Bronchial epithelial cell (primary cell): ENCODE data around the gene EFEMP2. TPM values are rescaled to one million over a fixed set of nuclear protein-coding genes. Genes with fewer than 3 reads are reported as not detected.

ENCODE experiments used
- DNase-seq: peaks from one replicate; pipeline ENCODE4 v3.0.0-alpha.2; 2010; ENCODE audit warnings: low read depth
- FAIRE-seq: peaks from 2 replicates; lab custom pipeline; 2011; peaks lifted over from hg19 to GRCh38; lab: Jason Lieb, UNC
- H3K27me3 ChIP-seq: 2 replicates; pipeline ENCODE4 v1.5.1; 2011; ENCODE audit warnings: low read length; ENCODE audit not compliant: control insufficient read depth, insufficient read depth
- H3K36me3 ChIP-seq: 2 replicates; pipeline ENCODE4 v1.5.1; 2011; ENCODE audit warnings: low read length; ENCODE audit not compliant: control insufficient read depth, insufficient read depth
- H3K4me3 ChIP-seq: 2 replicates; pipeline ENCODE4 v1.5.1; 2011; ENCODE audit warnings: mild to moderate bottlenecking, low read depth, low read length, control low read depth
- CTCF ChIP-seq: IDR thresholded peaks from 2 replicates; pipeline ENCODE4 v1.5.1; 2011; ENCODE audit warnings: mild to moderate bottlenecking, moderate library complexity, low read length, control low read depth, inconsistent platforms; ENCODE audit not compliant: insufficient read depth, severe bottlenecking
- total RNA-seq: library from RNA; depleted of rRNA; stranded (reverse); fragments of >200 nt; gene quantifications from 2 replicates; pipeline ENCODE4 v1.2.1, GENCODE V29; 2014

The EFEMP2 gene
- 2.9 and 5.6 TPM in 2 replicates for total RNA-seq

- no peak for FAIRE-seq
- no peak for DNase-seq
- no peaks in the 10 kb centered on the region for H3K36me3 ChIP-seq
- no peak for TF ChIP-seq CTCF
- H3K4me3 ChIP-seq, result peak within 1 kb of the TSS; percentile 65
- no peaks in the 10 kb centered on the region for H3K27me3 ChIP-seq
Measured at GRCh38 chr11:65872586-65873317, at the start of gene EFEMP2. Gene EFEMP2, minus strand, starts transcription at chr11:65872800. Its CDS starts 446 bp downstream, at chr11:65872354.

DNA sequence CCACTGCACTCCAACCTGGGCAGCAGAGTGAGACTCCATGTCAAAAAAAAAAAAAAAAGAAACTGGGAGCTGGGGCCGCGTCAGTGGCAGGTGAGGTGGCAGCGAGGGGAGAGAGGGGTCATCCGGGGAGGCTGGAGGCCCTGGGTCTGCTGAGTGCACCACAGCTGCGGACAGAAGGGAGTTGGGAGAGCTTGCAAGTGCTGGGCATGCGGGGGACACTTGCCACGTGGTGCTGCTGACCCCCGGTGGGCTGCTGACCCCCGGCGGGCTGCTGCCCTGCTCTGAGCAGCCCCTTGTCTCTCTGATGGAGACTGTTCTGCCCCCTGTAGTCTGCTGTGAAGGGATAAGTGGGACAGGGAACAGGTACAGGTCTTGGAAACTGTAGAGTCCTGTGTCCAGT lies 49.3 kb upstream of the EFEMP2 start:
- TF ChIP-seq CTCF, result no peak
- no peak overlapping the region for H3K4me3 ChIP-seq
- FAIRE-seq (no peak), DNase-seq (no peak)
- peaks cover 10% of the 10 kb centered on the region for H3K36me3 ChIP-seq
- no peaks in the 10 kb centered on the region for H3K27me3 ChIP-seq

- DNase-seq (no peak), FAIRE-seq (no peak)
- H3K4me3 ChIP-seq, result no peak overlapping the region
- H3K27me3 ChIP-seq, result no peaks in the 10 kb centered on the region
- TF ChIP-seq CTCF, result no peak
- peaks cover 10% of the 10 kb centered on the region for H3K36me3 ChIP-seq
Measured at GRCh38 chr11:65921033-65921555, 48.5 kb upstream of the EFEMP2 start.

DNA sequence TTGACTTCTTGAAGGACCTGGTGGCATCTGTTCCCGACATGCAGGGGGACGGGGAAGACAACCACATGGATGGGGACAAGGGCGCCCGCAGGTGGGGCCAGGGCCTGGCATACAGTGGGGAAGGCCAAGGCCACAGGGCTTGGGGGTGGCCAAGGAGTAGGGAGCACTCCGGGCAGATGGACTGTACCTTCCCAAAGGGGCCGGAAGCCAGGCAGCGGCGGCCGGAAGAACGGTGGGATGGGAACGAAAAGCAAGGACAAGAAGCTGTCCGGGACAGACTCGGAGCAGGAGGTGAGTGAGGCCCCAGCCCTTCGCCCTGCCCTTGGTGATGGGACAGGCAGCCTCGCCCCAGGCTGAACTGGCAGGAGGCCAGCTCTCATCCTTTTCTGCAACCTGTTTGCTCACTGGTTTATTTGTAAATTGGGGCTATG lies 47.8 kb upstream of the EFEMP2 start:
- no peak for FAIRE-seq
- TF ChIP-seq CTCF, result no peak
- Histone ChIP-seq H3K27me3 (no peaks in the 10 kb centered on the region), H3K4me3 (peak overlapping the region; percentile 86), H3K36me3 (peaks cover 10% of the 10 kb centered on the region)
- no peak for DNase-seq

- Histone ChIP-seq H3K4me3 (peak overlapping the region; percentile 86), H3K27me3 (no peaks in the 10 kb centered on the region), H3K36me3 (peaks cover 10% of the 10 kb centered on the region)
- no peak for TF ChIP-seq CTCF
- no peak for FAIRE-seq
- DNase-seq, result no peak
Measured at GRCh38 chr11:65919573-65920371, 47.2 kb upstream of the EFEMP2 start.
